HG03439 (cell line): ENCODE results near the gene CDH15.

Experiments used
- ATAC-seq: cut with Tn5 transposase; IDR thresholded peaks from one replicate; pipeline ENCODE4 v1.9.1; 2021; ENCODE audit warnings: mild to moderate bottlenecking, moderate library complexity; ENCODE audit not compliant: unreplicated experiment

Gene CDH15, protein sequence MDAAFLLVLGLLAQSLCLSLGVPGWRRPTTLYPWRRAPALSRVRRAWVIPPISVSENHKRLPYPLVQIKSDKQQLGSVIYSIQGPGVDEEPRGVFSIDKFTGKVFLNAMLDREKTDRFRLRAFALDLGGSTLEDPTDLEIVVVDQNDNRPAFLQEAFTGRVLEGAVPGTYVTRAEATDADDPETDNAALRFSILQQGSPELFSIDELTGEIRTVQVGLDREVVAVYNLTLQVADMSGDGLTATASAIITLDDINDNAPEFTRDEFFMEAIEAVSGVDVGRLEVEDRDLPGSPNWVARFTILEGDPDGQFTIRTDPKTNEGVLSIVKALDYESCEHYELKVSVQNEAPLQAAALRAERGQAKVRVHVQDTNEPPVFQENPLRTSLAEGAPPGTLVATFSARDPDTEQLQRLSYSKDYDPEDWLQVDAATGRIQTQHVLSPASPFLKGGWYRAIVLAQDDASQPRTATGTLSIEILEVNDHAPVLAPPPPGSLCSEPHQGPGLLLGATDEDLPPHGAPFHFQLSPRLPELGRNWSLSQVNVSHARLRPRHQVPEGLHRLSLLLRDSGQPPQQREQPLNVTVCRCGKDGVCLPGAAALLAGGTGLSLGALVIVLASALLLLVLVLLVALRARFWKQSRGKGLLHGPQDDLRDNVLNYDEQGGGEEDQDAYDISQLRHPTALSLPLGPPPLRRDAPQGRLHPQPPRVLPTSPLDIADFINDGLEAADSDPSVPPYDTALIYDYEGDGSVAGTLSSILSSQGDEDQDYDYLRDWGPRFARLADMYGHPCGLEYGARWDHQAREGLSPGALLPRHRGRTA

GRCh38 chr16:89171216-89172170, at the start of gene CDH15:
CDH15 (plus strand) TSS chr16:89171748; CDS start chr16:89171832, 84 bp downstream.
- ATAC-seq, result peak; percentile 66

DNA sequence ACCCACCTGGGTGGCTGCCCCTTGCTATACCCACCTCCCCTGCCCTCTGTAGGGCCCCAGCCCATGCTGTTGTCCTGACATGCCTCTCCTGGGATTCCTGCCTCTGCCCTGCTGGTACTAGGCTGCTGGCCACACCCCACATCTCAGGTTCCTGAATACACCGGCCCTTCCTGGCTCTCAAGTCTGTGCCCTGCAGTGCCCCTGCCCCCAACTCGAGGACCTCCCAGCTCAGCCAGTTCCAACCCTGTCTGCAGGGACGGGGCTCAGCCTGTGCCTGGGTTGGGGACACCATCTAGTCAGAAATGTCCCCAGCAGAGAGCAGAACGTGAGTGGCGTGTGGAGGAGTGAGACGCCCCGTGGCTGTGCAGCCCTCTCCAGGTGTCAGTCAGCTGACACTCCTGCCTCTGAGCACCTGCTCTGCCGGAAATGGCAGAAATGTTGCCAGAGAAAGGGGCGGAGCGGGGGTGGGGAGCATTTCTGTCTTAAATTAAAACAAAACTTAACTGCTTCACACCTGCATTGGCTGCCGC, 49.2 kb upstream of the CDH15 start:
- no peak for ATAC-seq

DNA sequence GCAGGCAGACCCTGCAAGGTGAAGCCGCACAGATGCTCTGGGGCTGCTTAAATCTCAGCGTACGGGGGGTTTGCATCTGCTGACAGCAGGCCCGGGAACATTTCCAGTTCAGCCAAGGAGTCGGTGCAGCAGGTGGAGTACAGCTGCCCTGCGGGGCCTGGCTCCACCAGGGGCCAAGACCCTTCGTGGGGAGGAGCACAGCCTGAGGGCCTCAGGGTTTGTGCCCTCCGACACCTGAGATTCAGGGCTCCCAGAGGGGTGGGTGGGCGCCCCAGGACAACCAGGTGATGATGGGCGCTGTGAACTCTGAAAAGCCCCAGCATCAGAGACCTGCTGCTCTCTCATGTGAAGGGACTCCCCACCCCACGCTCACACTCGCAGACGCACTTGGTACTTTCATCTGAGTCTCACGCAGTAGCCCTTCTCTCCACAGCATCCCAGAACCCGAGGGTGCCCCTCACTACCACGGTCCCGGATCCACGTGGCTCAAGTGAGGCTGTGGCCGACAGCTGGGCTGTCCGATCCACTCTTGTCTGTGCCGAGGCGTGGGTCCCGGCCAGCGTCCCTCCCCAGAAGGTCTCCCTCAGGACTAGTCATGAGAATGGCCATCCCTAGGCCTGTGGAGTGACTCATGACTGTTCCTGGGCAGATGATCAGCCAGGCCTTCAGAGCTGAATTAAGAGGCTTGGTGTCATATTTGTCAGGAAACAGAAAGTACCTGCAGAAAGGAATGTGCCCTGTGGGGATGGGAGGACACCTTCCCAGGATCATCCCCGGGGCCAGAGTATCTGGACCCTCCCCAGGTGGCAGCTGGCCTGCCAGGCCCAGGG, 48.3 kb upstream of the CDH15 start:
- no peak for ATAC-seq

GRCh38 chr16:89123831-89124100, 47.8 kb upstream of the CDH15 start:
- ATAC-seq, result no peak

DNA sequence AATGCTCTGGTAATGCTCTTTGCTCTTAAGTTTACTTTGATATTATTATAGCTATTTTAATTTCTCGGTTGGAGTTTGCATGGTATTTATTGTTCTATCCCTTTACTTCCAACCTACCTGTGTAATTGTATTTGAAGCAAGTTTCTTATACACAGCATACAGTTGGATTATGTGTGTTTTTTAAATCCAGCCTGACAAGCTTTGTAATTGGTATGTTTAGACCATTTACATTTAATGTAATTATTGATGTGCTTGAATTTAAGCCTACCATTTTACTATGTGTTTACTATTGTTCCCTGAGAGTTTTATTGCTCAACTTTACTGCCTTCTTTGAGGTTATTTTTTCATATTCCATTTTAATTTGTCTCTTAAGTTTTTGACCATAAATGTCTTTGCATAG, 42.2 kb upstream of the CDH15 start:
- ATAC-seq, result no peak

GRCh38 chr16:89130448-89130847, 41.1 kb upstream of the CDH15 start:
- no peak for ATAC-seq

DNA sequence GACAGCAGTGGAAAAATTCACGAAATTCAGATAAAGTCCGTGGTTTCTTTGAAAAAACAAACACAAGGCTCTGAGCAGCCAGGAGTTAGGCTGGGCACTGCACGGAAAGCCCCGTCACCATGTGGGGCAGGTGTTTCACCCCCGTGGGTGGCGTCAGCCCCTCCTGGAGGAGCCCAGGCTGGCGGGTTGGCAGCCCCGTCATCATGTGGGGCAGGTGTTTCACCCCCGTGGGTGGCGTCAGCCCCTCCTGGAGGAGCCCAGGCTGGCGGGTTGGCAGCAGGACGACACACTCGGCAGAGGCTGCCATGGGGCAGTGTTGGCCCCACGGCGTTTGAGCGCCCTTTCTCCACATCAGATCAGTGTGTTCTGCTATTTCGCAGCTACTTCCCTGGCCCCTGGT, 39.8 kb upstream of the CDH15 start:
- ATAC-seq, result no peak

DNA sequence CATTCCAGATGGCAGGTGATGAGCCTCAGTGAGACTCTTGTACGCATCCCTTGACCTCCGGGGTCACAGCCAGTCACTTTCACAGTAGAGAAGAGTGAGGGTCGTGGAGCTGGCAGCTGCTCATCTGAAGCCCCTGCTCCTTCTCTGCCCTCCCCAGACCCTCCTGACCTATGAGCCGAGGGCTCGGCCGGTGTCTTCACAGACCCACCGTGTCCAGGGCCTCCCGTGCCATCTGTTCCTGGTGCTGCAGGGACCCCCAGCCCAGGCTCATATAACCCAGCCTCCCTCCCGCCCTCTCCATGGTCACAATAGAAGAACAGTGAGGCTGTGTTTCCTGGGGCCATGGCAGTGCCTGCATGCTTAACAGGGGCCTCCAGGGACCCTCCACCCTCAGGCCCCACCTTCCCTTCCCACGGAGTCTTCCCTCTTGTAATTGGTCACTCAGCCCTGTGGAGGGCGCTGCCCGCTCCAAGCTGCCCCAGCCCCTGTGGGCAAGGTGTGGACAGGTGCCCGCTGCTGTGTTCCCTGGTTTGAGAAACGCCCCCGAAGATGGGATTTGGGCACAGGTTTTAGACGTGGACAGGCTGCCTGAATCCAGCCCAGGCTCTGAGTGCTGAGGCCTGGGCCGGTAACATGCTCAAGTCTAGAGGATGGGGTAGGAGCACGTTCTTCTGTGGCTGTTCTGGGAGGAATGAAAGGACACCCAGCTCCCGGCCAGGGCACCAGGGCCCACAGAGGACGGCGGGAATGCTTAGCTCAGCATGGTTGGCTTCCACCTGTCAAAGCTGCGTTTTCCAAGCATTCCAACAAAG, 39.1 kb upstream of the CDH15 start:
- ATAC-seq, result no peak

GRCh38 chr16:89133457-89134127, 38.0 kb upstream of the CDH15 start:
- no peak for ATAC-seq

DNA sequence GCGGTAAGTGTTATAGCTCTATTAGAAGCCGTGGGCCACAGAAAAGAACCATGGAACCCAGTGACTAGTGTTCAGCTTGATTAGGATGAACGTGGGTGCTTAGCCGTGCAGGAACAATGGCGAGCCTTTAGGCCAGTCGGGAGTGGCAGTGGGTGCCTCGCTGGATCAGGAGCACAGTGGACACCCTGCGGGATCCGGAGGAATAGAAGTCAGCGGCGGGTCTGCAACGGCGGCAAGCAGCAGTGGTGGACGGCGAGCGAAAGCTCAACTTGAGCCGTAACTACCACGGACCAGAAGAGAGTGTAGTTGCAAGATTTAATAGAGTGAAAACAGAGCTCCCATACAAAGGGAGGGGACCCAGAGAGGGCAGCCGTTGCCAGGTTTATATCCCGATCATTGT, 37.3 kb upstream of the CDH15 start:
- ATAC-seq, result no peak

GRCh38 chr16:89135166-89135565, 36.4 kb upstream of the CDH15 start:
- no peak for ATAC-seq

GRCh38 chr16:89135971-89136765, 35.4 kb upstream of the CDH15 start:
- ATAC-seq, result no peak

DNA sequence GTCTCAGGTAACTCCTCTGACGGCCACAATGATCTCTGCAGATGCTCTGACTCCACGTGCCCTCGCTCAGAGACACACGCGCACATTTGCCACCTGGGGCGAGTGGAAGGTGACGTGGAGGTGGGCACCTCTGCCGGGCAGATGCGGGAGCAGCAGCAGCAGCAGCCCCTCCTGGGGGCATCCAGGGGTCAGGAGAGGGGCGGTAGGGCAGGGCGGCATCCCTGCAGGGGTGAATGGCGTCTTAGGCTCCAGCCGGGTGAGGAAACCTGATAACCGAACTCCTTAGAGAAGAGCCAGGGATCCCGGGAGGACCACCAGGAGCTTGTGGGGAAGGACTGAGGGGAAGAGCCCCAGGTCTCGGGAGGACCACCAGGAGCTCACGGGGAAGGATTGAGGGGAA, 34.6 kb upstream of the CDH15 start:
- ATAC-seq, result no peak

DNA sequence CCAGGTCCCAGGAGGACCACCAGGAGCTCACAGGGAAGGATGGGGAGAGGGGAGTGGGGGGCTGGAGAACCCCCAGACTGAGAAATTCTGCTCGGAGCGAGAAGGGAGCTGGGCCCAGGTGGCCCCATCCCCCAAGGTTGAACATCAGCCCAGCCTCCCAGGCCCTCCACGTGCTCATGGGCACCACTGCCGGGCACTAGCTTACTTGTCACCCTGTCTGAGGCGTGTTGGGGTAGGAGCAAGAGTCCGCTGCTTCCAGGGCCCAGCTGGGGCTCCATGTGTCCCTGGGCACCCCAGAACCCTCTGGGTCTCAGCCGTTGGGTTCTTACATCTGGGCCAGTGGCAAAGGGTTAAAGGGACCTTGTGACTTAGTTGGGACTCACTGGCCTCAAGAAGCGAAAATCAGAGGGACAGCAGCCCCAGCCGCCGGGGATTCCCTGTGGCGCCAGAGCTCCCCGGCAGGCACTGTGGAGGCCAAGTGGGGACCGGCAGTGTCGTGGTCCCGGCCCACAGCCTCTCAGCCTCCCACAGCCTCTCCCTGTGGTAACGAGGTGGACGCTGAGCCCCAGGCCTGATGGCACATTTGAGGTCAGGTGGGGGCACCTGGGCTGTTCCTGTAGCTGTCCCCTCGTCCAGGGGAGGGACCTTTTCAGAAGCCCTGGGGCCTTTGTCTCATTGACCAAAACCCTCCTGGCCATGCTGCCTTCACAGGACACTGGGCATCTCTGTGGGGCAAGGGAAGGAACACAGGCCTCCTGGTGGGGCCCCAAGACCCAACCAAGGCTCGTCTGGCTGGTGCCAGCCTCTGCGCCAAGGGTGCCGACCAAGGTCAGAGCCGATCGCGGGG, 33.7 kb upstream of the CDH15 start:
- no peak for ATAC-seq

DNA sequence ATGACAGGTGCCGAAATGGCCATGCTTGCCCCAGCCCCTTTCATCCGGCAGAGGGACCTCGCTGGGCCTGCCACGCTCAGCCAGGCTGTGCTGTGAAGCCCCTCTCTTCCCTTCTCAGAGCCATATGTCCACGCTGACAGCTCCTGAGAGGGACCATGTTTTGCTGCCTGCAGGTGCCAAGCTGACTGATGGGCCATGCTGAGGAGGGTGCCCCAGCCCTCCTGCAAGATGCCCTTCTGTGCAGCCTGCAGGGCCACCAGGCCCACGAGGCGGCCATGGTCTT, 33.1 kb upstream of the CDH15 start:
- no peak for ATAC-seq

DNA sequence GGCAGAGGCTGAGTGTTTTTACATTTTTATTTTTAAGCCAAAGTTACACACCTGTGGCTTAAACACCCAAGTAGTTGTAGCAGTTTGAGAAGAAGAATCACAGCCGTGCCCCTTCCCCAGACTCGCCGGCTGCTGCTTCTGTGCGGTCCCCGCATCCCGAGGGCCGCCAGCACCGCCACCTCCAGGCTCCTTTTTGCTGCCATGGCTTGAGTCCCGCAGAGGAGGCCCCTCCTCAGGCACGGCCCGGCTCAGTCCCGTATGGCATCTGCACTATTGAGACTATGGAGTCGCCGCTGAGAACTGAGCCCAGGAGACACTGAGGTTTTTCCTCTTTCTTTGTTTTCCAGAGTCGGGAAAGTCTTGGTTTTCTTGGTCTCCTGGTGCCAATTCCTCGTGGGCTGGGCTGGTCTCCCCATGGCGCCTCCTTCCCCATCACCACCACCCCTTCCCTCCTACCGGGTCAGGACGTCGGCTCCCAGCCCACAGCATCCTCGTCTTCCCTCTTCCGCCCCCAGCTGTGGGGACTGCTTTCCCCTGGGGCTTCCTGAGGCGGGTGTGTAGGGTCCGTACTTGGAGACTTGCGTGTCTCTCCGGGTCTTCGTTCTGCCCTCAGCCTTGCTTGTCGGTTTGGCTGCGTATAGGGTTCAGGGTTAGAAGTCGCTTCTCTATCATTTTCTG, 32.6 kb upstream of the CDH15 start:
- ATAC-seq, result no peak

DNA sequence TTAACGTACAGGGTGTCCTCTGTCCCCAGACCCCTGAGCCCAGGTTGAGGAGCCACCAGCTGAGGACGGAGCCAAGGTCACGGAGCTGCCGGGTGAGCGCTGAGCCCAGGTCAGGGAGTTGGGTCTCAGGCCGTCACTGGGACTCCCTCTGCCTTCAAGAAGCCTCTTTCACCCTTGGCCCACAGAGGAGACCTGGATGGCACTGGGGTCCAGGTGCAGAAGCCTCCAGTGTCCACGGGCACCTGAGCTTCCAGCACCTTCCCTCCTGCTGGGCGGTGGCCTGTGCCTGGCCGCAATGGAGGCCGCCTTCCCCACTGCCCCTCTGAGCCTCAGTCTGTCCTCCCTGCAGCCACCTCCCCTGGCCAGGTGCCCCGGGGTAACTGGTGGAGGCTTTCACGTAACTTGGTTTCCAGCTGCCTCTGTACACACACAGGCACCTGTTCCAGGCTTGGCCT, 31.6 kb upstream of the CDH15 start:
- no peak for ATAC-seq
